Measurements from ENCODE around the gene GIPC3.
"Not testable (repeated sequence)": the region's sequence is repeated elsewhere in the genome, so short reads cannot be mapped to it uniquely, and the experiment has no call there.

GIPC3 gene

GRCh38 chr19:3623716-3624115 lies 38.4 kb downstream of the GIPC3 start:
- DNase-seq = no peak
- peaks cover 24% of the 10 kb centered on the region for H3K36me3 ChIP-seq
- TF ChIP-seq CTCF (IDR thresholded peaks at IDR 0.05; ENCODE audit: low read depth, low read length) = no peak

GRCh38 chr19:3625996-3626472 lies 40.8 kb downstream of the GIPC3 start:
- TF ChIP-seq CTCF (IDR thresholded peaks at IDR 0.05; ENCODE audit: low read depth, low read length) = no peak
- H3K27ac ChIP-seq = peak overlapping the region; percentile 100
- H3K36me3 ChIP-seq = peaks cover 24% of the 10 kb centered on the region
- no peak for DNase-seq
- H3K4me3 ChIP-seq (ENCODE audit: low read depth, low read length) = peak overlapping the region; percentile 82
- no peaks in the 10 kb centered on the region for H3K27me3 ChIP-seq (ENCODE audit: insufficient read depth, low read depth, severe bottlenecking)
- no peaks in the 10 kb centered on the region for H3K9me3 ChIP-seq (ENCODE audit: severe bottlenecking)

More at GRCh38 chr19:3623716-3624115, 38.4 kb downstream of the GIPC3 start:
- Histone ChIP-seq H3K4me3 (ENCODE audit: low read depth, low read length) (no peak overlapping the region), H3K27me3 (ENCODE audit: insufficient read depth, low read depth, severe bottlenecking) (no peaks in the 10 kb centered on the region), H3K27ac (no peak overlapping the region), H3K9me3 (ENCODE audit: severe bottlenecking) (no peaks in the 10 kb centered on the region)

GRCh38 chr19:3626473-3627350 lies 41.4 kb downstream of the GIPC3 start, which contains the start of gene CACTIN:
Gene CACTIN, minus strand, starts transcription at chr19:3626790. Its CDS starts 28 bp downstream, at chr19:3626762.
- Histone ChIP-seq H3K27ac (peak within 1 kb of the TSS; percentile 100), H3K36me3 (peaks cover 26% of the 10 kb centered on the region), H3K27me3 (ENCODE audit: insufficient read depth, low read depth, severe bottlenecking) (no peaks in the 10 kb centered on the region), H3K4me3 (ENCODE audit: low read depth, low read length) (peak within 1 kb of the TSS; percentile 82), H3K9me3 (ENCODE audit: severe bottlenecking) (no peaks in the 10 kb centered on the region)
- peak; percentile 99 for DNase-seq
- no peak for TF ChIP-seq CTCF (IDR thresholded peaks at IDR 0.05; ENCODE audit: low read depth, low read length)

- Histone ChIP-seq H3K9me3 (ENCODE audit: severe bottlenecking) (no peaks in the 10 kb centered on the region), H3K4me3 (ENCODE audit: low read depth, low read length) (no peak overlapping the region; the same call in 1 of the 2 replicates), H3K27me3 (ENCODE audit: insufficient read depth, low read depth, severe bottlenecking) (no peaks in the 10 kb centered on the region), H3K27ac (no peak overlapping the region; the same call in 1 of the 2 replicates), H3K36me3 (peaks cover 29% of the 10 kb centered on the region)
- DNase-seq = no peak
- no peak for TF ChIP-seq CTCF (IDR thresholded peaks at IDR 0.05; ENCODE audit: low read depth, low read length)
Observed at GRCh38 chr19:3627351-3627723, 42.1 kb downstream of the GIPC3 start.

GRCh38 chr19:3628766-3629165 lies 43.5 kb downstream of the GIPC3 start:
- H3K27ac ChIP-seq; H3K9me3 ChIP-seq (ENCODE audit: severe bottlenecking); H3K4me3 ChIP-seq (ENCODE audit: low read depth, low read length); H3K27me3 ChIP-seq (ENCODE audit: insufficient read depth, low read depth, severe bottlenecking); DNase-seq: not testable (repeated sequence)
- H3K36me3 ChIP-seq = peaks cover 31% of the 10 kb centered on the region

GRCh38 chr19:3631053-3631861 lies 46.0 kb downstream of the GIPC3 start:
- DNase-seq = no peak
- H3K36me3 ChIP-seq = peaks cover 43% of the 10 kb centered on the region
- no peaks in the 10 kb centered on the region for H3K9me3 ChIP-seq (ENCODE audit: severe bottlenecking)
- no peak overlapping the region for H3K27ac ChIP-seq
- no peaks in the 10 kb centered on the region for H3K27me3 ChIP-seq (ENCODE audit: insufficient read depth, low read depth, severe bottlenecking)
- no peak for TF ChIP-seq CTCF (IDR thresholded peaks at IDR 0.05; ENCODE audit: low read depth, low read length)
- H3K4me3 ChIP-seq (ENCODE audit: low read depth, low read length) = no peak overlapping the region

Data from WERI-Rb-1 (cell line).